GM23248 (cell line): ENCODE measurements around the gene EGFL7. TPM values are rescaled to one million over a fixed set of nuclear protein-coding genes. Genes with fewer than 3 reads are reported as not detected.

Source experiments
- DNase-seq: peaks from one replicate; pipeline ENCODE4 v3.0.0-alpha.2; 2015
- H2AFZ ChIP-seq: fragments of 200-600 bp; sonication (generic); 2 replicates; pipeline ENCODE4 v1.6.1; 2016; ENCODE audit warnings: antibody characterized with exemption
- H3F3A ChIP-seq: fragments of 200-600 bp; sonication (generic); 2 replicates; pipeline ENCODE4 v1.6.1; 2016; ENCODE audit warnings: mild to moderate bottlenecking, antibody characterized with exemption, mixed run types; ENCODE audit not compliant: insufficient read depth
- H3K27ac ChIP-seq: fragments of 200-600 bp; sonication (generic); 2 replicates; pipeline ENCODE4 v1.5.1; 2016; ENCODE audit warnings: mild to moderate bottlenecking
- H3K27me3 ChIP-seq: fragments of 200-600 bp; sonication (generic); replicated peaks from 2 replicates; pipeline ENCODE4 v1.6.1; 2016; ENCODE audit warnings: mild to moderate bottlenecking; ENCODE audit not compliant: insufficient read depth
- H3K36me3 ChIP-seq: fragments of 200-600 bp; sonication (generic); 2 replicates; pipeline ENCODE4 v1.6.1; 2016; ENCODE audit warnings: low read depth, mild to moderate bottlenecking
- H3K4me1 ChIP-seq: fragments of 200-600 bp; sonication (generic); 2 replicates; pipeline ENCODE4 v1.6.1; 2016; ENCODE audit warnings: mild to moderate bottlenecking; ENCODE audit not compliant: insufficient read depth
- H3K4me2 ChIP-seq: fragments of 200-600 bp; sonication (generic); one replicate; pipeline ENCODE4 v1.6.1; 2016; ENCODE audit warnings: mild to moderate bottlenecking; ENCODE audit not compliant: unreplicated experiment
- H3K4me3 ChIP-seq: fragments of 200-600 bp; sonication (generic); 2 replicates; pipeline ENCODE4 v1.5.1; 2016; ENCODE audit warnings: mild to moderate bottlenecking
- H3K79me2 ChIP-seq: fragments of 200-600 bp; sonication (generic); 2 replicates; pipeline ENCODE4 v1.6.1; 2016; ENCODE audit warnings: mild to moderate bottlenecking; ENCODE audit not compliant: insufficient read depth
- H3K9ac ChIP-seq: fragments of 200-600 bp; sonication (generic); 2 replicates; pipeline ENCODE4 v1.6.1; 2016; ENCODE audit warnings: mild to moderate bottlenecking
- H3K9me2 ChIP-seq: fragments of 200-600 bp; sonication (generic); 2 replicates; pipeline ENCODE4 v1.6.1; 2016; ENCODE audit warnings: mixed run types, mild to moderate bottlenecking, moderate library complexity; ENCODE audit not compliant: insufficient read depth
- H3K9me3 ChIP-seq: fragments of 200-600 bp; sonication (generic); one replicate; pipeline ENCODE4 v1.6.1; 2017; ENCODE audit warnings: low read depth
- H4K20me1 ChIP-seq: fragments of 200-600 bp; sonication (generic); 2 replicates; pipeline ENCODE4 v1.6.0; 2016; ENCODE audit not compliant: insufficient read depth
- EZH2 ChIP-seq: fragments of 200-600 bp; sonication (generic); IDR thresholded peaks from 2 replicates; pipeline ENCODE4 v1.6.1; 2018; ENCODE audit warnings: antibody characterized with exemption, mild to moderate bottlenecking; ENCODE audit not compliant: insufficient read depth, poor library complexity, severe bottlenecking
- EZH2phosphoT487 ChIP-seq: fragments of 200-600 bp; sonication (generic); IDR thresholded peaks from 2 replicates; pipeline ENCODE4 v1.6.1; 2018; ENCODE audit warnings: antibody characterized with exemption, moderate library complexity, mild to moderate bottlenecking, low read depth; ENCODE audit not compliant: insufficient read depth
- WGBS, 2 experiments: methylation state at CpG; one replicate each; pipeline ENCODE4 v1.1.6; 2015 to 2017; ENCODE audit warnings: low lambda C conversion rate in 2 of 2, low coverage in 1 of 2; ENCODE audit errors: missing lambda C conversion rate in 2 of 2; 5-methylcytosine and 5-hydroxymethylcytosine counted together
- in situ Hi-C: fragments of 300-500 bp; cut with MboI; formaldehyde crosslinking; loops from 2 replicates; pipeline ENCODE4 v1.15.0; 2020
- polyA plus RNA-seq: library from polyadenylated mRNA; unstranded; fragments of >200 nt; fragmentation: Nextera tagmentation; extraction: Ambion mirVana; gene quantifications from 2 replicates; pipeline ENCODE4 v1.2.1, GENCODE V29; 2016
- total RNA-seq: library from RNA; depleted of rRNA; stranded (reverse); fragments of >200 nt; shearing (Covaris generic); gene quantifications from 2 replicates; pipeline ENCODE4 v1.2.3, GENCODE V29; 2014

Gene EGFL7
- total and polyA plus RNA-seq, 2 experiments from 2014 or later: 13.7 to 15.3 TPM

GRCh38 chr9:136624184-136624951 lies 38.3 kb upstream of the EGFL7 start:
- Histone ChIP-seq H3K27me3 (no peaks in the 10 kb centered on the region), H3K9ac (no peak overlapping the region)
- TF ChIP-seq EZH2phosphoT487 (no peak), EZH2 (no peak)

GRCh38 chr9:136625101-136626065 lies 37.3 kb upstream of the EGFL7 start:
- no peaks in the 10 kb centered on the region for H3K27me3 ChIP-seq
- no peak overlapping the region for H3K4me3 ChIP-seq
- H2AFZ ChIP-seq: no peak overlapping the region
- H3K9me3 ChIP-seq: no peaks in the 10 kb centered on the region
- no peak overlapping the region for H3K27ac ChIP-seq
- H3K79me2 ChIP-seq: no peaks in the 10 kb centered on the region
- no peaks in the 10 kb centered on the region for H4K20me1 ChIP-seq
- H3K9ac ChIP-seq: no peak overlapping the region
- H3K36me3 ChIP-seq: no peaks in the 10 kb centered on the region
- in situ Hi-C loops: no loop called here
- WGBS, 2 experiments: 17 to 20% methylated on average over 19 of the region's 19 CpGs
- H3K4me1 ChIP-seq: no peaks in the 10 kb centered on the region
- TF ChIP-seq EZH2phosphoT487: no peak
- no peak for TF ChIP-seq EZH2
- no peaks in the 10 kb centered on the region for H3K9me2 ChIP-seq
- H3F3A ChIP-seq: no peaks in the 10 kb centered on the region
- DNase-seq: peak; percentile 51
- no peak overlapping the region for H3K4me2 ChIP-seq

More at GRCh38 chr9:136624184-136624951, 38.3 kb upstream of the EGFL7 start:
- H3K4me3 ChIP-seq: no peak overlapping the region
- no peak overlapping the region for H2AFZ ChIP-seq
- H4K20me1 ChIP-seq: no peaks in the 10 kb centered on the region
- H3K9me3 ChIP-seq: no peaks in the 10 kb centered on the region
- no peak overlapping the region for H3K27ac ChIP-seq
- no peaks in the 10 kb centered on the region for H3K36me3 ChIP-seq
- no peaks in the 10 kb centered on the region for H3K4me1 ChIP-seq
- H3F3A ChIP-seq: no peaks in the 10 kb centered on the region
- H3K9me2 ChIP-seq: no peaks in the 10 kb centered on the region
- DNase-seq: no peak
- H3K79me2 ChIP-seq: no peaks in the 10 kb centered on the region
- in situ Hi-C loops: loop anchor here (5.0 kb wide), 1 partner anchor 132 kb away; no protein-coding TSS in a partner anchor
- WGBS, 2 experiments: 78 to 87% methylated on average over 16 of the region's 16 CpGs
- H3K4me2 ChIP-seq: no peak overlapping the region

- WGBS, 2 experiments: 72 to 74% methylated on average over 26 to 30 of the region's 30 CpGs
Observed at GRCh38 chr9:136626066-136626725, 36.5 kb upstream of the EGFL7 start.

More at GRCh38 chr9:136626066-136626725, 36.5 kb upstream of the EGFL7 start:
- H3K27ac ChIP-seq: no peak overlapping the region
- no peaks in the 10 kb centered on the region for H4K20me1 ChIP-seq
- H3K9me2 ChIP-seq: no peaks in the 10 kb centered on the region
- H3K4me1 ChIP-seq: no peaks in the 10 kb centered on the region
- no peaks in the 10 kb centered on the region for H3K36me3 ChIP-seq
- H3K79me2 ChIP-seq: no peaks in the 10 kb centered on the region
- H3K4me3 ChIP-seq: no peak overlapping the region
- DNase-seq: no peak
- H3K4me2 ChIP-seq: no peak overlapping the region
- in situ Hi-C loops: no loop called here
- TF ChIP-seq EZH2phosphoT487: no peak
- TF ChIP-seq EZH2: no peak
- H3K27me3 ChIP-seq: no peaks in the 10 kb centered on the region
- H3K9me3 ChIP-seq: no peaks in the 10 kb centered on the region
- no peak overlapping the region for H3K9ac ChIP-seq
- H2AFZ ChIP-seq: no peak overlapping the region
- H3F3A ChIP-seq: peaks cover 7% of the 10 kb centered on the region; the same call in 1 of the 2 replicates
